Gastroesophageal sphincter (tissue), 4 donors: ENCODE results near the gene PPARA. TPM values are rescaled to one million over a fixed set of nuclear protein-coding genes. Genes with fewer than 3 reads are reported as not detected.

ENCODE experiments used
- ATAC-seq: fragments of 150-250 bp; one replicate; pipeline ENCODE4 v1.9.1; 2016; ENCODE audit warnings: mild to moderate bottlenecking, moderate library complexity
- H3K27ac ChIP-seq, 4 donors: fragments of 200-600 bp; sonication (generic) in 3 of 4; 1 replicate in 3 of 4; 2 replicates in 1 of 4; pipeline ENCODE4 v1.5.1; 2016 to 2019
- H3K27me3 ChIP-seq: fragments of 200-600 bp; sonication (generic); one replicate; pipeline ENCODE4 v1.5.1; 2019
- H3K36me3 ChIP-seq, 2 donors: fragments of 200-600 bp; sonication (generic); one replicate each; pipeline ENCODE4 v1.5.1; 2019; ENCODE audit warnings: control low read depth in 1 of 2
- H3K4me1 ChIP-seq, 3 donors: fragments of 200-600 bp; sonication (generic); 1 replicate in 2 of 3; 2 replicates in 1 of 3; pipeline ENCODE4 v1.5.1; 2016 to 2019; ENCODE audit warnings: control low read depth in 2 of 3
- H3K4me3 ChIP-seq, 2 donors: fragments of 200-600 bp; sonication (generic); one replicate each; pipeline ENCODE4 v1.5.1; 2019; ENCODE audit warnings: mild to moderate bottlenecking in 1 of 2, moderate library complexity in 1 of 2
- H3K9me3 ChIP-seq, 3 donors: fragments of 200-600 bp; sonication (generic); one replicate each; pipeline ENCODE4 v1.5.1; 2017 to 2019; ENCODE audit warnings: control low read depth in 2 of 3
- CTCF ChIP-seq, 4 experiments: fragments of 200-600 bp in 2 of 4; fragments of 450-650 bp in 2 of 4; sonication (generic) in 1 of 4; IDR thresholded peaks; one replicate each; pipeline ENCODE4 v1.5.1; 2017 to 2019; ENCODE audit warnings: antibody characterized with exemption in 4 of 4, mild to moderate bottlenecking in 2 of 4, moderate library complexity in 2 of 4
- EP300 ChIP-seq: sonication (generic); formaldehyde crosslinking; IDR thresholded peaks from one replicate; pipeline ENCODE4 v1.6.1; 2017; ENCODE audit warnings: antibody characterized with exemption, mild to moderate bottlenecking
- POLR2A ChIP-seq, 2 donors: fragments of 450-650 bp; IDR thresholded peaks; one replicate each; pipeline ENCODE4 v1.6.1; 2017; ENCODE audit warnings: antibody characterized with exemption in 2 of 2, mild to moderate bottlenecking in 2 of 2, moderate library complexity in 1 of 2
- POLR2AphosphoS5 ChIP-seq: sonication (generic); formaldehyde crosslinking; IDR thresholded peaks from one replicate; pipeline ENCODE4 v1.6.1; 2017; ENCODE audit warnings: antibody characterized with exemption
- WGBS, 2 donors: methylation state at CpG; one replicate each; pipeline ENCODE4 v1.1.5; 2018; ENCODE audit warnings: low coverage in 1 of 2; 5-methylcytosine and 5-hydroxymethylcytosine counted together
- total RNA-seq, 4 donors: library from RNA; depleted of rRNA; stranded (reverse); fragments of >200 nt; gene quantifications; one replicate each; pipeline ENCODE4 v1.1.0, GENCODE V29; 2016

Gene PPARA
- total RNA-seq, 4 donors from 2014 or later: 19.5 to 28.5 (median 26.9) TPM

GRCh38 chr22:46280999-46281623, 130.8 kb downstream of the PPARA start:
- no peak for ATAC-seq
- TF ChIP-seq EP300 (no peak), CTCF (IDR thresholded peaks at IDR 0.05) (no peak), POLR2AphosphoS5 (no peak), POLR2A (IDR thresholded peaks at IDR 0.05) (no peak)
- no peaks in the 10 kb centered on the region for H3K27me3 ChIP-seq
- H3K4me1 ChIP-seq: no peaks in the 10 kb centered on the region
- H3K4me3 ChIP-seq: no peak overlapping the region
- WGBS, 2 donors: 86 to 94% methylated on average over 1 to 6 of the region's 19 CpGs
- H3K36me3 ChIP-seq: peaks cover 0 to 98% of the 10 kb centered on the region in 2 donors
- no peak overlapping the region for H3K27ac ChIP-seq
- no peaks in the 10 kb centered on the region for H3K9me3 ChIP-seq

- no peak overlapping the region for H3K27ac ChIP-seq
- no peak overlapping the region for H3K4me3 ChIP-seq
- no peak for ATAC-seq
- peaks cover 0 to 100% of the 10 kb centered on the region in 2 donors for H3K36me3 ChIP-seq
- 94% methylated on average over 6 of the region's 13 CpGs; no CpG with 5 or more reads in 1 of the 2 donors for WGBS, 2 donors
- TF ChIP-seq EP300 (no peak), CTCF (IDR thresholded peaks at IDR 0.05) (no peak), POLR2AphosphoS5 (no peak), POLR2A (IDR thresholded peaks at IDR 0.05) (no peak)
- no peaks in the 10 kb centered on the region for H3K9me3 ChIP-seq
- no peaks in the 10 kb centered on the region for H3K4me1 ChIP-seq
- H3K27me3 ChIP-seq: no peaks in the 10 kb centered on the region
These were observed 131.7 kb downstream of the PPARA start for GRCh38 chr22:46281866-46282678.

GRCh38 chr22:46286006-46286405, 135.7 kb downstream of the PPARA start:
- WGBS, 2 donors: 81 to 100% methylated on average over 1 to 2 of the region's 3 CpGs
- ATAC-seq: no peak
- TF ChIP-seq EP300 (no peak), POLR2A (IDR thresholded peaks at IDR 0.05) (no peak), POLR2AphosphoS5 (no peak), CTCF (IDR thresholded peaks at IDR 0.05) (no peak)
- H3K36me3 ChIP-seq: peaks cover 0 to 100% of the 10 kb centered on the region in 2 donors
- no peak overlapping the region for H3K27ac ChIP-seq
- no peaks in the 10 kb centered on the region for H3K9me3 ChIP-seq
- no peaks in the 10 kb centered on the region for H3K27me3 ChIP-seq
- no peak overlapping the region for H3K4me3 ChIP-seq
- H3K4me1 ChIP-seq: no peaks in the 10 kb centered on the region

GRCh38 chr22:46286941-46287872, 136.9 kb downstream of the PPARA start:
- Histone ChIP-seq H3K36me3 (peaks cover 0 to 100% of the 10 kb centered on the region in 2 donors), H3K9me3 (peaks cover 0 to 10% (median 0%) of the 10 kb centered on the region in 3 donors), H3K4me3 (peak overlapping the region in 1 of 2 donors; percentile 5), H3K27ac (peak overlapping the region in 2 of 4 donors; percentile 32 to 52), H3K27me3 (no peaks in the 10 kb centered on the region), H3K4me1 (no peaks in the 10 kb centered on the region)
- ATAC-seq: no peak
- WGBS, 2 donors: 100% methylated on average over 1 of the region's 15 CpGs; no CpG with 5 or more reads in 1 of the 2 donors
- TF ChIP-seq POLR2AphosphoS5: no peak
- no peak for TF ChIP-seq CTCF (IDR thresholded peaks at IDR 0.05)
- no peak for TF ChIP-seq POLR2A (IDR thresholded peaks at IDR 0.05)
- no peak for TF ChIP-seq EP300
